Jurkat, Clone E6-1 (cell line): ENCODE data around the gene NCBP2L. TPM values are rescaled to one million over a fixed set of nuclear protein-coding genes. Genes with fewer than 3 reads are reported as not detected.
A peak's percentile ranks its signal among the peaks of the same experiment; 100 is the strongest.

Experiments
- DNase-seq: peaks from one replicate; pipeline ENCODE4 v3.0.0-alpha.2; 2011; ENCODE audit warnings: low read depth, low spot score
- H3K4me3 ChIP-seq: 2 replicates; pipeline ENCODE4 v1.5.1; 2011; ENCODE audit warnings: mild to moderate bottlenecking, low read length, control low read depth, moderate library complexity
- polyA plus RNA-seq: library from polyadenylated mRNA; unstranded; fragments of >200 nt; gene quantifications from one replicate; pipeline ENCODE4 v1.2.1, GENCODE V29; 2012; ENCODE audit warnings: missing spikeins; ENCODE audit not compliant: insufficient read length, insufficient read depth

NCBP2L gene
- not detected for polyA plus RNA-seq

GRCh38 chrX:107777536-107777832, at the start of gene NCBP2L:
Gene NCBP2L (plus strand): TSS chrX:107777733. CDS start chrX:107794221, 16,488 bp downstream.
- DNase-seq = no peak
- H3K4me3 ChIP-seq = no peak within 1 kb of the TSS; the same call in 1 of the 2 replicates

- no peak overlapping the region for H3K4me3 ChIP-seq
- no peak for DNase-seq
Measured at GRCh38 chrX:107728371-107729099, 49.0 kb upstream of the NCBP2L start.

DNA sequence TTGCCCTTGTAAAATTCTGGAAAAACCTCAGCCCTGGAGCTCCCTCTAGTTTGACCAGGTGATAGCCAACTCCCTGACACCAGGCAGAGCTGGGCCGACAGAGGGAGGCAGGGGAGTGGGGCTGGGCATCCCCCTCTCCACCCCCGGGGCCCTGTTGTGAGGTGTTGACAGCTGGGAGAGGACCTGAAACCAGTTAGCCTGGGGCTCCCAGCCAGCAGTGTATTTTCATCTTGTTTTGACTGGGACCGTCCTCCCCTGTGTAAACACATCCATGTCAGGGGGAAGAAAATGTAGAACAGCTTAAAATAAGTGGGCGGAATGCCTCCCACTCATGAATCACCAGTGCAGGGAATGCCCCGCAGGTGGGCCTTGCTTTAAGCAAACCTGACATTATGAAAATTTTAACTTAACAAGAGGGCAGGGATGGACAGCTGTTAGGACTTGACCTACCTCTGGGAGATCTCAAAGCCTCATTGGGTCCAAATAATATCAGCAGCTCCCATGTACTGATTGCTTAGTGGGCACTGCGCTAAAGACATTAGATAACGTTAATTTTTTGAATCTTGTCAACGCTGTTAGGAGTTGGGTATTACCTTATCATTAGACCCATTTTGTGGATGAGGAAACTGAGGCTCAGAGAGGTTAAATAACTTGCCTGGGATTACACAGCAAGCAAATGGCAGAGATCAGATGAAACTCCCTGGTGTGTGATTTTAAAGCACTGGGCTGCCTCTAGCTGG, 47.8 kb upstream of the NCBP2L start:
- no peak overlapping the region for H3K4me3 ChIP-seq
- DNase-seq = no peak

GRCh38 chrX:107730298-107730655, 47.3 kb upstream of the NCBP2L start:
- H3K4me3 ChIP-seq = no peak overlapping the region
- no peak for DNase-seq

DNA sequence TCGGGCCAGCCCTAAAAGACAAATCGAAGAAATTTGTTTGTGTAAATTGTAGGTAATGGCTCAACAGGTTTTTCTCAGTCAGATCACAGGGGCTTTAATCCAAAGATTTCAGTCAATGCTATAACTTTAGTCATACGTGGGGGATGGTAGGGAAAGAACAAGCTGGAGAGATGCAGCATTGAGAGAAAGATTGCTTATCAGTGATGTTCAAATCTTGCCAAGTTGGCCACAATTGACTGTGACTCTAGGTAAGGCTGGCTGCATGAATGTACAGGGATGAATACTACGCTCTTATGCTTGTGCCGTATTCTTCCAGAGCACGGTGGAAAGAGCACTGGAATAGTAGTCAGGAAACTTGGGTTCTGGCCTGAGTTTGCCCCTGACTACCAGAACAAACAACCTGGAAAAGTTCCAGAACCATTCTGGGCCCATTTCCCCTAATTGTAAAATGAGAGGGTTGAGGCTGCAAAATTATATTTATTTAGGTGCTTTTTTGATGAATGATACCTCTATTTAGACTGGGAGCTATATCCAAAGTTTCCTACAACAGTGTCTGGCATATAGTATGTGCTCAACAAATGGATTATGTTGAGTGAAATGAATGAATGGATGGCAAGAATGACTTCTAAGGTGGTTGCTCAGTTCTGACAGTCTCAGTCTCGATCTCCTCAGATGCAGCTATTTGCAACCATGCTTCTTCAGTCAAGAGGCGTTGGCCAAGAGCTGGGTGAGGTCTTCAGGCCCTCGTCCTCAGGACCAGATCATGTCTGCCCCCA, 46.4 kb upstream of the NCBP2L start:
- H3K4me3 ChIP-seq = no peak overlapping the region
- no peak for DNase-seq

GRCh38 chrX:107731831-107732502, 45.6 kb upstream of the NCBP2L start:
- no peak for DNase-seq
- no peak overlapping the region for H3K4me3 ChIP-seq

- H3K4me3 ChIP-seq = no peak overlapping the region
Measured at GRCh38 chrX:107733686-107734085, 43.8 kb upstream of the NCBP2L start.

DNA sequence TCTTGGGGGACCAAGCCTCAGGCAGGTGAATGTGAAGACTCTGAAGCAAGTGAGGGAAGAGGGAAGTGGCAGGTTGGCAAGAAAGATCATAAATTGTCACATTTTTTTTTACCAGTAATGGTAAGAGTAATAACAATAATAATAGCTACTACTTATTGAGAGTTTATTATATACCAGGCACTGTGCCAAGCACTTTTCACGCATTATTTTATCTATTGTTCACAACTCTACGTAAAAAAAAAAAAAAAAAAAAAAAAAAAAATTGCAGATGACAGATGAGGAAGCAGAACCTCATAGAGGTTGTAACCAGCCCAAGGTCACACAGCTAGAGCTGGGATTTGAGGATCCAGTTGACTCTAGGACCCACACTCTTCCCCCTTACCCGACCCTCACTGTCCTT, 42.9 kb upstream of the NCBP2L start:
- DNase-seq = no peak
- no peak overlapping the region for H3K4me3 ChIP-seq

More at GRCh38 chrX:107733686-107734085, 43.8 kb upstream of the NCBP2L start:
- DNase-seq = no peak

DNA sequence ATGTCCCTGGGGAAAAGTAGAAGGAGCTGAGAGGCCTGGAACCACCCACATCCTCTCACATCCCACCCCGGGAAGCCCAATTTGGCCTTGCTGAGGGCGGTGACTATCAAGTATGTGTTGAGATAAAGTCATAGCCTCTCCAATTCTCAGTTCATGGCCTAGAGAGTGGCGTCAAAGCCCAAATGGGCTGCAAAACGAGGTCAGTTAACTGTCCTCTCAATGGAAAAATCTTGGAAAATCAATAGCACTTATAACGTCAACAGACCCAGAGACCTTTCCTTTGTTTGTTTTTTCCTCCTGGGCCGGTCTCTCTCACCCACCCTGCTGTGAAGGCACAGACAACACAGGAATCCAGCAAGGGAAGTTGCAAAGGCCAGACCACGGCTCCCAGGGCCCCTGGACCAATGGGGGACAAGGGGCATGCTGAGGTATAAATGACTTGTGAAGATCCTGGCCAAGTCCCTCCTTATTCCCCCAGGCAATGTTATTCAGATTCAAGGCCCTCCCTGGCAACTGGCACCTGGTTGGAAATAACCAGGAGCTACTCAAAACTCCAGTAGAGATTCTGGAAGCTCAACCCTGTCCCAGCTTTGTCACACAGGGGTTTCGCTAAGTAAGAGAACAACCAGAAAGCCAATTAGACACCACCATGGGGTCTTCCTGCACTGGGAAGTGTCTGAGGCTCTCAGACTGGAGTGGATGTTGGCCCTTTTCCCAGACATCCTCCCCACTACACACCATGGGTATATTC, 40.6 kb upstream of the NCBP2L start:
- H3K4me3 ChIP-seq = no peak overlapping the region
- no peak for DNase-seq

DNA sequence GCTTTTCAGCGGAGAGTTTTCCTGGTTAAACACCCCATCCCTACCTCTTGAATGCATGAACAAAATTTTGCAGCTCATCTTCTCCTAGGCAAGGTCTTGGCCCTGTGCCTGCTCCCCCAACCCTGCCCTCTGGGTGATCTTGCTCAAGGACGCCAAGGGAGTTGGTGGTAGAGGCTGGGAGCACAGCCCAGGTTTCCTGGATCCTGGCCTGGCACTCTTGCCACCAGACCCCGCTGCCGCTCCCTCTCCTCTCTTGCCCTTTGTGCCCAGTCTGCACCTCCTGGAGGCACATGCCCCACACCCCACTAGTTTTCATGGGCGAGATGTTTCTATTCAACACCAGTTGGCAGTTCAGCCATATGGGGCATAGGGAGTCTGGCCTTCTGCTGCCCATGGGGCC, 39.3 kb upstream of the NCBP2L start:
- no peak overlapping the region for H3K4me3 ChIP-seq

GRCh38 chrX:107738768-107739167, 38.8 kb upstream of the NCBP2L start:
- DNase-seq = no peak

More for the DNA sequence above, 39.3 kb upstream of the NCBP2L start:
- no peak for DNase-seq

GRCh38 chrX:107739541-107739940, 38.0 kb upstream of the NCBP2L start:
- DNase-seq = no peak
- H3K4me3 ChIP-seq = no peak overlapping the region

More at GRCh38 chrX:107738768-107739167, 38.8 kb upstream of the NCBP2L start:
- no peak overlapping the region for H3K4me3 ChIP-seq

DNA sequence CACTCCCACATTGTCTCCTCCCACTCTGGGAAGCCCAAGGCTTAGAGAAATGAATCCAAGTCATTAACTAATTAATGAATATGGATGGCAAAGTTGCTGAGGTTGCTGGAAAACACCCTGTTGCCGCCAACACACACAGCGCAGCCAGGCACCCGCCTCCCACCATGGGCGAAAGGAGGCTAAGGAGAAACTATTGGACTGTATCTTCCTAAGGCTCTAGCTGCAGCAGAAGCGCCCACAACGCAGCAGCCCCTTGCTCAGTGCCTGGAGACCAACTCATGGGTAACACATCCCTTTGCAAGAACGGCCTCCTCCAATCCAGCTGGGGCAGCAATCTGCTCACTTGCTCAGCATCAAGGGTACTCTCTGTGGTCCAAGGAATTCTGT, 36.1 kb upstream of the NCBP2L start:
- no peak for DNase-seq
- no peak overlapping the region; the same call in 1 of the 2 replicates for H3K4me3 ChIP-seq

- peak overlapping the region; percentile 40 for H3K4me3 ChIP-seq
- no peak for DNase-seq
Measured at GRCh38 chrX:107742700-107743191, 34.8 kb upstream of the NCBP2L start.

- H3K4me3 ChIP-seq = no peak overlapping the region
- no peak for DNase-seq
Measured at GRCh38 chrX:107743995-107744394, 33.5 kb upstream of the NCBP2L start.

DNA sequence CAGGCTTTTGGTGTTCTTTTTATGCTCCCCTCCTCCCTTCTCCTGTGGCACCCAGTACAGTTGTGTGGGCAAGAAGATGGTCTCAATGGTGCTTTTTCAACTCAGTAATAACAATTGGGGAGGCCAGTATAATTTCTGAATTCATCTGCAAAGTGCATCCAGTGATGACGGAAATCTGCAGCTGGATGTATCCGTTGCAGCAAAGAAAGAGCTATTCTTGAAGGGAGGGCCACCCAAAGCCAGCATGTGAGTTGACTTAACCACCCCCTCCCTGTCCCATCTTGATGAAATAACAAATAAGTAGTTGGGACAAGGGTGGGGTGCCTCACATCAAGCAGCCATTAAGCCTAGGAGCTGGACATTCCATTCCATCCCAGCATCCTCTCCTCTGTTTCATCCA, 32.7 kb upstream of the NCBP2L start:
- H3K4me3 ChIP-seq = no peak overlapping the region
- DNase-seq = no peak

DNA sequence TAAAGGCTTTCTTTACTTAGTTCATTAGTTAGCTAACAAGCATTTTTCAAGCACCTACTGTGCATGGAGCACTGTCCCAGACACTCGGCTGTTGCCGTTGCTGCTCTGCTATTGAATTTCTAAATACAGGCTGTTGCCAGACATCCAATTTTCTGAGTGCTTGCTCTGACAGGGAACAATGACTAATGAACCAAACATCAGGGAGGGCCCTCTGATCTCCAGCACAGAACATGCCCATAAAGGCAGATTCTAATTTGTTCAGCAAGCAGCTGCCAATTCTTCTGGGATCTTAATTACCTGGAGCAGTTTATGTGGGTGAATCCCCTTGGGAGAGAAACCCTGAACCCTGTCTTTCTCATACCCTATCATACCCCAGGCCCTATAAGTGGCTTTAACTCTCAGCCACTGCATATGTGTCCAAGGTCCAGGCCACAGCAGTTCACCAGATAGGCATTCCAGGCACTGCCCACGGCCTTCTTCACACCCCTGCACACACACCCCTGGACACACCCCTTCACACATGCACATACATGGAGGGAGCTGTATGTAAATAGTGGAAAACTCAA, 29.9 kb upstream of the NCBP2L start:
- no peak for DNase-seq
- H3K4me3 ChIP-seq = no peak overlapping the region

- no peak for DNase-seq
- no peak overlapping the region for H3K4me3 ChIP-seq
Measured at GRCh38 chrX:107748506-107748905, 29.0 kb upstream of the NCBP2L start.
